Measurements from ENCODE around the gene FOLR1.

FOLR1 gene

GRCh38 chr11:72235351-72236057 lies 43.6 kb downstream of the FOLR1 start:
- DNase-seq (ENCODE audit: low read depth) = no peak

- DNase-seq (ENCODE audit: low read depth) = no peak
Observed at GRCh38 chr11:72236083-72236697, 44.2 kb downstream of the FOLR1 start.

GRCh38 chr11:72236774-72237111 lies 44.8 kb downstream of the FOLR1 start:
- no peak for DNase-seq (ENCODE audit: low read depth)

DNA sequence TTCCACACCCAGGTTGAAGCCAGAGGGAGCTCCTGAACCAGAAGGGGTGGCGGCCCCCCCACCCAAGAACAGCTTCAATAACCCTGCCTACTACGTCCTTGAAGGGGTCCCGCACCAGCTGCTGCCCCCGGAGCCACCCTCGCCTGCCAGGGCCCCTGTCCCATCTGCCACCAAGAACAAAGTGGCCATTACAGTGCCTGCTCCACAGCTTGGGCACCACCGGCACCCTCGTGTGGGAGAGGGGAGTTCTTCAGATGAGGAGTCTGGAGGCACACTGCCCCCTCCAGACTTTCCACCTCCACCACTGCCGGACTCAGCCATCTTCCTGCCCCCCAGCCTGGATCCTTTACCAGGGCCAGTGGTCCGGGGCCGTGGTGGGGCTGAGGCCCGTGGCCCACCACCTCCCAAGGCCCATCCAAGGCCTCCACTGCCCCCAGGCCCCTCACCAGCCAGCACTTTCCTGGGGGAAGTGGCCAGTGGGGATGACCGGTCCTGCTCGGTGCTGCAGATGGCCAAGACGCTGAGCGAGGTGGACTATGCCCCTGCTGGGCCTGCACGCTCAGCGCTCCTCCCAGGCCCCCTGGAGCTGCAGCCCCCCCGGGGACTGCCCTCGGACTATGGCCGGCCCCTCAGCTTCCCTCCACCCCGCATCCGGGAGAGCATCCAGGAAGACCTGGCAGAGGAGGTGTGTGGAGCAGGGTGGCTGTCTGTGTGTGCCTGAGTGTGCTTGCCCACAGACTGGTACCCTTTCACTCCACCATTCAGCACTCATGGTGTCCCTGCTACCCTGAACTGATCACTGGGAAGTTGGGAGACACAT lies 45.4 kb downstream of the FOLR1 start:
- DNase-seq (ENCODE audit: low read depth) = no peak

DNA sequence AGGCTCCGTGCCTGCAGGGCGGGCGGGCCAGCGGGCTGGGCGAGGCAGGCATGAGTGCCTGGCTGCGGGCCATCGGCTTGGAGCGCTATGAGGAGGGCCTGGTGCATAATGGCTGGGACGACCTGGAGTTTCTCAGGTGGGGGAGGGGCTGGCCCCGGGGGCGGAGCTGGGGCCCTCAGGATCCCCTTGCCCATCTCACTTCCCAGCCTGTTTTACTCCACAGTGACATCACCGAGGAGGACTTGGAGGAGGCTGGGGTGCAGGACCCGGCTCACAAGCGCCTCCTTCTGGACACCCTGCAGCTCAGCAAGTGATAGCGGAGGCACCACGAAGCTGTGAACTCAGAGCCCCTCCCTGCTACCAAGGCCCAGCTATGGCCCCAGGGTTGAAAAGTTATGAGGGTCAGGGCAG lies 46.1 kb downstream of the FOLR1 start:
- no peak for DNase-seq (ENCODE audit: low read depth)

GRCh38 chr11:72238492-72239312 lies 46.8 kb downstream of the FOLR1 start:
- no peak for DNase-seq (ENCODE audit: low read depth)

- no peak for DNase-seq (ENCODE audit: low read depth)
Observed at GRCh38 chr11:72239313-72239848, 47.4 kb downstream of the FOLR1 start.

DNA sequence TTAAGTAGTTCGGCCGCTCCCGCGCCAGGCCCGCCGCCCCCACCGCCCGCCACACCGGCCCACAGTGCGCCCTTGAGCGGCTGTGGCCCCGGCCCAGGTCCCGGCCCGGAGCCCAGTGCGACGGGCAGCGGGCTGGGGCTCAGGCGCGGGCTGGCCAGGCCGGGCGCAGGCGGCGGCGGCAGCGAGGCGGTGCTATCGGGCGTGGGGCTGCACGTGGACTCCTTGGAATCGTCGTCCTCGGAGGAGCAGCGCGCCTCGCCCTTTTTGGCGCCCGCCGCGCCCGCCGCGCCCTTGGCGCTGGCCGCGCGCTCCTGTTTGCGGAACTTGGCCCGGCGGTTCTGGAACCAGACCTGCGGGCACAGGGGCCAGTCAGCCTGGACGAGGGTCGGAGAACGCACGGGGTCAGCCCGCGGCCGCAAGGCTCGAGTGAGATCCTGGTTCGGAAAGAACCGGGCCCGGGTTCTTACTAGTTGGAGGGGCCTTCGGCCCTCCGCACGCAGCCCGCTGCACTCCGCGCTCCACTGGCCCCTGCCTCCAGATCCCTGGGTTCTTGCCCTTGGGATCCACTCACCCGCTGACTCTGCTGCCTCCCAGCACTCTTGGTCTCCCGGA lies 48.0 kb downstream of the FOLR1 start:
- no peak for DNase-seq (ENCODE audit: low read depth)

- DNase-seq (ENCODE audit: low read depth) = no peak
Observed at GRCh38 chr11:72240461-72241290, 48.7 kb downstream of the FOLR1 start.

GRCh38 chr11:72241291-72241781 lies 49.4 kb downstream of the FOLR1 start:
- DNase-seq (ENCODE audit: low read depth) = no peak

DNA sequence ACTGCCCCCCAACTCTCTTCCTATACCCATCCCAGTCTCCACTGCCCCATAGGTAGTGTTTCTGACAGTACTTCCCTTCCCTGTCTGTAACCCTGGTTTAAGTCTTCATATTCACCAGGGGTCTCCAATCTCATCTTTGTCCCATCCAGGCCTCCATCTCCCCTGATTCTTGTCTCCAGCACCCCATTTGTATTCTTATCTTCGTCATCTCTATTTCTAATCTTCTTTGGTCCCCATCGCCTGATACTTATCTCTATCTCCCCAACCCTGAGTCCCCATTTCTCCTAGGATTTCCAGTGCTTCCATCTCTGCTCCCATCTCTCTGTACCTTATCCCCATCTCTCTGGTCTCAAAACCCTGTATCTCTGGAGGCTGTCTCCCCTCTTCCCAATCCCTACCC lies 50.2 kb downstream of the FOLR1 start:
- DNase-seq (ENCODE audit: low read depth) = no peak

DNA sequence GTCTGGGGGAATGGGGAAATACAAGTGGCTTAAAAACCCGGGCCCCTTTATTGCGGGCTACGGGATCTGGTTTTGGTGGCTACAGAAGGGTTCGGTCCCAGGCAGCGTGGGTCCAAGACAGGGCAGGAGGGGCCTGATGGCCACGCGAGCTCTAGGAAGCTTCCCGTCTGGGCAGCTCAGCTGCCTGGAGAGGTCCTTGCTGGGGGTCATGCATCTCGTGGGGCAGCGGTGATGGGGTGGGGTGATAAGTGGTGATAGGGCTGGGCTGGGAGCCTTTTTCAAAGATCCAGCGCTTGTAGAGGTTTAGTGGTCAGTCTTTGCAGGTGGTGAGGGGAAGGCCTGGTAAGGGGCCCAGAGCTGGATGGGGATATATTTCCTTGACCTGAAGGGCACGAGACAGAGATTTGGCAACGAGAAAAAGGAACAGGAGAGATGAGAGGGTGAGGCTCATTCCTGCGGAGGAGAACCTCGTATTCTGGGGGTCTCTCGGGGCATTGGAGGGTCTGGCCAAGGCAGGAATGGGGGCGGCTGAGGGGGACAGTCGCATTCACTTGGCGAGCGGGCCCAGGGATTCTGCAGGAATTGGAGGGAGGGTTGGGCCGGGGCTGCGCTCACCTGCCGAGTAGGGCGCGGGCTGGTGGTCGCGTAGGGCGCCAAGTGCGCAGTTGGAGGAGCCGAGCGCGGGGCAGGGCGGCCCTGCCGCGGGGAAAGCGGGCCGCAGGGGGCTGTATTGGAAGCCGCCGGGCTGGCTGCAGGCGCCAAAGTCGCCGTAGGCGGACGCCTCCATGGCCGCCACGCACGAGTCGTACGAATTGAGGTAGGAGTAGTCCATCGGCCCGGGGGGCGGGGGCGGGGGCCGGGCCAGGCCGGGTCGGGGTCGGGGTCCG lies 51.5 kb downstream of the FOLR1 start:
- no peak for DNase-seq (ENCODE audit: low read depth)

GRCh38 chr11:72244060-72244360 lies 52.1 kb downstream of the FOLR1 start, which contains the start of gene PHOX2A:
Gene PHOX2A, minus strand, starts transcription at chr11:72244176. Its CDS starts 172 bp downstream, at chr11:72244004.
- no peak for DNase-seq (ENCODE audit: low read depth)

- no peak for DNase-seq (ENCODE audit: low read depth)
Observed at GRCh38 chr11:72244361-72245262, 52.7 kb downstream of the FOLR1 start.

- no peak for DNase-seq (ENCODE audit: low read depth)
Observed at GRCh38 chr11:72245263-72245816, 53.4 kb downstream of the FOLR1 start.

All from activated gamma-delta T cell treated with anti-CD3 and anti-CD28 coated beads, Interleukin-2, amount 50 U/mL, for 16 hours (primary cell).